Suppressor macrophage (primary cell): ENCODE measurements around the gene BRF1.
A peak's percentile ranks its signal among the peaks of the same experiment; 100 is the strongest.
"Not testable (repeated sequence)": the region's sequence is repeated elsewhere in the genome, so short reads cannot be mapped to it uniquely, and the experiment has no call there.

ENCODE experiments used
- DNase-seq, 4 experiments: peaks; one replicate each; pipeline ENCODE4 v3.0.0-alpha.2; 2020 to 2022
- total RNA-seq, 17 experiments: gene quantifications; one replicate each; lab custom pipeline; 2026; ENCODE audit warnings: mixed read lengths in 6 of 17, inconsistent platforms in 3 of 17; lab: John Stamatoyannopoulos, UW

BRF1 gene, protein sequence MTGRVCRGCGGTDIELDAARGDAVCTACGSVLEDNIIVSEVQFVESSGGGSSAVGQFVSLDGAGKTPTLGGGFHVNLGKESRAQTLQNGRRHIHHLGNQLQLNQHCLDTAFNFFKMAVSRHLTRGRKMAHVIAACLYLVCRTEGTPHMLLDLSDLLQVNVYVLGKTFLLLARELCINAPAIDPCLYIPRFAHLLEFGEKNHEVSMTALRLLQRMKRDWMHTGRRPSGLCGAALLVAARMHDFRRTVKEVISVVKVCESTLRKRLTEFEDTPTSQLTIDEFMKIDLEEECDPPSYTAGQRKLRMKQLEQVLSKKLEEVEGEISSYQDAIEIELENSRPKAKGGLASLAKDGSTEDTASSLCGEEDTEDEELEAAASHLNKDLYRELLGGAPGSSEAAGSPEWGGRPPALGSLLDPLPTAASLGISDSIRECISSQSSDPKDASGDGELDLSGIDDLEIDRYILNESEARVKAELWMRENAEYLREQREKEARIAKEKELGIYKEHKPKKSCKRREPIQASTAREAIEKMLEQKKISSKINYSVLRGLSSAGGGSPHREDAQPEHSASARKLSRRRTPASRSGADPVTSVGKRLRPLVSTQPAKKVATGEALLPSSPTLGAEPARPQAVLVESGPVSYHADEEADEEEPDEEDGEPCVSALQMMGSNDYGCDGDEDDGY
- 7.4 to 41.0 (median 19.4) reads per million in 17 experiments for total RNA-seq

DNA sequence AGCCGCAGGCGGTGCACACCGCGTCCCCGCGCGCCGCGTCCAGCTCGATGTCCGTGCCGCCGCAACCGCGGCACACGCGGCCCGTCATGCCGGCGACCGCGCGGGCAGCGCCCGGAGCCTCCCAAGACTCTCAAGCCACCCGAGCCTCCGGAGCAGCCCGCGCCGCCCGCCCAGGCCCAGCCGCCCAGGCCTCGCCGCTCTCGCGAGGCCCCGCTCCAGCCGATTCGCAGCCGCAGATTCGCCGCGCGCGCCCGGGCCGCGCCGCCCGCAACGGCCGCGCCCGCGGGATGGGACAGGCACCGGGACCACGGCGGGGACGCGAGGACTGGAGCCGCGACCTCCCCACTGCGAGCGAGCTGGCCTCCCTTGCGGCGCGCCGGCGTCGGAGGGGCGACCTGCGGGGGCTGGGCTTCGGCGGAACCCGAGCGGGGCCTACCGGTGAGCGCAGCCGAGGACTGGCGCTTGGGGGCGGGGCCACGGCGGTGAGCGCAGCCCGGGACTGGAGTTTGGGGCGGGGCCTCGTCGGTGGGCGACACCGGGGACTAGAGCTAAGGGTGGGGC lies at the start of gene BRF1:
BRF1 (minus strand) TSS at position 460 of the 561 bp plus-strand sequence; CDS start at position 88, 372 bp downstream.
- DNase-seq: peak; percentile 94 to 97 (median 96)

DNA sequence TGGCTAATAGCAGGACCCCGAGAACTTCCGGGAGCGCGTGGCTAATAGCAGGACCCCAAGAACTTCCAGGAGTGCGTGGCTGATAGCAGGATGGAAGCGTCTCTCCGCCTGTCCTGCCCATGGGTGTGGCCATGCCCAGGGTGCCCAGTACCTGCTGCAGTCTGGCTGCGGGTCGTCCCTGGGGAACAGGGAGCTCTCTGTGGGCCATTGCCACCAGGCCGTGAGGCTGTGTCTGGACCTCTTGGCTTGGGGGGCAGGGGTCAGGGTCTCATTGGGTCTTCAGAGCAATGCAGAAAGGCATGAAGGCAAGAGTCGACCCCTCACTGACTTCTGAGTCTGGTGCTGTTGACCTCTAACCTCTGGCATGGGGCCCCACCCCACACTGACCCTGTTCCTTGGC lies 49.2 kb upstream of the BRF1 start:
- DNase-seq: no peak

DNA sequence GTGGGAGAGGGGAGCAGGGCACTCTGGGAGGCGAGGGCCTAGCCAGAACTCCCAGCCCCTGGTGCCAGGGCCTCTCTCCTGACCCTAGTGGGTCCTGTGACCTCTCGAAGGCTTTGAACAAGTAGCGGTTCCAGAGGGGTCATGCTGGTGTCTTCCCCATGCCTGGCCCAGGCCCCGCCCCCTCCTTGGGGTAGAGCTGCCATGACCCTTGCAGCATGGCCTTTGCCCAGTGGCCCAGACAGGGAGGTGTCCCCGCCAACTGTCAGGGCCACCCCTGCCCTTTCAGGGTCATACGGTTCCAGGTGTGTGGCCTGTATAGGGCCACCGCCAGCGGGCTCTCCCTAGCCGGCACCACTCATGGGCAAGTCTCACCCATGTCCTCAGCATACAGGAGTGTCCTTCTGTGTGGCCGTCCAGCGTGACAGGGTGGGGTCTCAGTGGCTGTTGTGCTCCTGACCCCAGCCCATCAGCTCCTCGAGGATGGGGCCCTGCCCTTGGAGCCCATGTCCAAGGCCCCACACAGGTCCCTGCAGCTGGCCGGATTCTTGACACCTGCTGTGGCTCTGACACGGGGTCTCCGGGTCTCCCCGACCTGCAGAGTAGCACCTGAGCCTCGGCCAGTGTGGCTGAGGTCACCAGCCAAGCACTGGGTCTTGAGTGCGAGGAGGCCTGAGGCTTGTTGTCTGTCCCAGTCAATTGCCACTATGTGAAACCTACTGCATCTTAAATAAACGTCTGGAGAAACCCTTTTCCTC lies 48.3 kb upstream of the BRF1 start:
- DNase-seq: no peak

DNA sequence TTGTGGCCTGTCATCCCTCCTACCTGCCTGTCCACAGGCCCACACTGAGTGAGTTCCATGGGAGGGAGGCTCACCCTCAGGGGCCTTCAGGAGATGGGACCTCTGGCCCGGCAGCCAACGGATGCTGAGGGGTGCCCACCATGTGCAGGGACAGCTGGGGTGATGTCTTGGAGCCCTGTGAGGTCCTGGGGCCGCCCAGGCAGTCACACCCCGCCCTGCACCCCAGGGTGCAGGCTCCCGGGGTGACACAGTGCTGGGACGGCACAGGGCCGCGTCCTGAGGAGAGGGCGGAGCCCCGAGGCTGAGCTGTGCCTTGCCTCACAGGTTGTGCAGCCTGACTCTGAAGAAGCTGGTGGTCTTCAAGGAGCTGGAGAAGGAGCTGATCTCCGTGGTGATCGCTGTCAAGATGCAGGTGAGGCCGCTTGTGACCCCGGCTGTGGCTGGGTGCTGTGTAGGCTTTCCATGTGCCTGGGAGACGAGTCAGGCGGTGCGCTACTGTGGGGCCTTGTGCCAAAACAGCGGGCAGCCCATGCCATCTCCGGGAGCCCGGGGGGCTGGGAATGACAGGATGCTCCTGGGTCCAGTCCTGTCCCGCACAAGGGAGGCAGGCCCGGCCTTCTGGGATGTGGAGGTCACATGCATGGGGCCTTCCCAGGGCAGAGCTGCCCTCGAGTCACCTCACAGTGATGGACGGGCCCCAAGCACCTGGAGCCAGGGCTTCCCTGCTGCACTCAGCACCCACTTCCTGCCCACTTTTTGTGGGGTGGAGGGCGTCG lies 47.6 kb upstream of the BRF1 start:
- no peak for DNase-seq

DNA sequence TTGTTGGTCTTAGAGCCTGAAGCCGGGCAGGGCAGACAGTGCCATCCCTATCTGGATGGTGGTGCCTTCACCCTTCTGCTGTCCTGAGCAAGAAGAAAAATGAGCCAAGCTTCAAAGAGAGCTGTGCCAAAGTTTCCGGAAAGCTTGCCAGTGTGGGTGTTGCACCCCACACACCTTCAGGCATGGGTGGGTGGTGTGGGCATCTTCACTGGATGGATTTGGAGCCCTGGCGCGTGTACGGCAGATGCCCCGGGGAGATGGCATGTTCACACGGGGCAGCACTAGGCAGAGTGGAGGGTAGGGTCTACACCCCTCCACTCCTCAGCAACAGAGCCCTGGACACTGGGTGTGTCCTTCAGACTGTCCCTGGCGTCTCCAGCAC lies 46.8 kb upstream of the BRF1 start:
- no peak for DNase-seq

DNA sequence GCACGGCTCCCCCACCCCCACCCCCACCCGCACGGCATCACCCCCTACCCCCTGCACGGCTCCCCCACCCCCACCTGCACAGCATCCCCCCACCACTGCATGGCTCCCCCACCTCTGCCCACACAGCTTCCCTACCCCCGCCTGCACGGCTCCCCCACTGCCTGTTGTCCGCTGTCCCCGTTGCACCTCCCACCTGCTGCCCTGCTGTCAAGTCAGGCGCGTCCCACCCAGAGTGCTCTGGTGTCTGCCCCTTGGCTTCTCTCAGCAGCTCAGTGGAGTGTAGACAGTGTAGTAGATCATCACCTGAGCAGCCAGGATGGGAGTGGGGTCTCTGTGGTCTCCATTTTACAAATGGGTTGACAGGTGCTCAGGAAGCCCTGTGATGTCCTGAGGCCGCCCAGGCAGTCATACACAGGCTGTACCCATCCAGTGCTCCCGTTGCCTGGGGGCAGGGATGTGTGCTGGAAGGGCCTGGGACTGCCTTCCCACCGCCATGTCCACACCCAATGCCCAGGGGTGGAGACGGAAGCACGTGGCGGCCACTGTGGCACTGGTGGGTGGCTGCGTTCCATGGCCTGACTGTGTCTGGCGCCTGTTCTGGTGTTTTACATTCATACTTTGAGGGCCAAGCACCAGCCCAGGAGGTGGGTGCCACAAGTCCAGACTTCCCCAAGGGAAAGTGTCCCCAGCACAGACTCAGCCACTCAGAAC lies 46.2 kb upstream of the BRF1 start:
- no peak for DNase-seq

DNA sequence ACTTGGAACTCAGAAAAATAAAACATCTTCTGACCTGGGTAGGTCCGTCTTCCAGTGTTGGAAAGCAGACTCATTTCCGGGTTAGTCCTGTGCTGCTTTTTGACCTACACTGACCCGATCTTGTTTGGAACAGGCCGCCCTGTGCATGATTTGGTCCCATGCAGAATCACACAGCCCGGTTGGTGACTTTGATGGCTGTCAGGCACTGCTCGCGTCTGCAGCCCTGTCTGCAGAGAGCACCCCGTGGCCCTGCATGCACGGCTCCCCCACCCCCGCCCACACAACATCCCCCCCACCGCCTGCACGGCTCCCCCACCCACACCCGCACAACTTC lies 45.4 kb upstream of the BRF1 start:
- DNase-seq: no peak

DNA sequence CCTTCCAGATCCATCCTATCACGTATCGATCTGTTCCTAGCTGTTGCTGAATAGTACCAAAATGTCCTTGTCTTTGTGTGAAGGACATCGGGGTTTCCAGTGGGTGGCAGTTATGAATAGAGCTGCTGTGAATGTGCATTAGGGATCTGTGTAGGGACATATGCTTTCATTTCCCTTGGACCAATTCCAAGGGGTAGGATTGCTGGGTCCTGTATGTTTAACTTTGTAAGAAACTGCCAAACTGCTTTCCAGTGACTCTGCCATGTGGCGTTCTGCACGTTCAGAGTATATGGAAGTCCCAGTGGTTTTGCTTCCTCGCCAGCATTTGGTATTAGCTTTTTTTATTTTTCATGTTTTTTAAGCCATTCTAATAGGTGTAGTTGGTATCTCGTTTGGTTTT lies 42.4 kb upstream of the BRF1 start:
- peak in 3 of 4 experiments; percentile 35 to 57 (median 42) for DNase-seq

DNA sequence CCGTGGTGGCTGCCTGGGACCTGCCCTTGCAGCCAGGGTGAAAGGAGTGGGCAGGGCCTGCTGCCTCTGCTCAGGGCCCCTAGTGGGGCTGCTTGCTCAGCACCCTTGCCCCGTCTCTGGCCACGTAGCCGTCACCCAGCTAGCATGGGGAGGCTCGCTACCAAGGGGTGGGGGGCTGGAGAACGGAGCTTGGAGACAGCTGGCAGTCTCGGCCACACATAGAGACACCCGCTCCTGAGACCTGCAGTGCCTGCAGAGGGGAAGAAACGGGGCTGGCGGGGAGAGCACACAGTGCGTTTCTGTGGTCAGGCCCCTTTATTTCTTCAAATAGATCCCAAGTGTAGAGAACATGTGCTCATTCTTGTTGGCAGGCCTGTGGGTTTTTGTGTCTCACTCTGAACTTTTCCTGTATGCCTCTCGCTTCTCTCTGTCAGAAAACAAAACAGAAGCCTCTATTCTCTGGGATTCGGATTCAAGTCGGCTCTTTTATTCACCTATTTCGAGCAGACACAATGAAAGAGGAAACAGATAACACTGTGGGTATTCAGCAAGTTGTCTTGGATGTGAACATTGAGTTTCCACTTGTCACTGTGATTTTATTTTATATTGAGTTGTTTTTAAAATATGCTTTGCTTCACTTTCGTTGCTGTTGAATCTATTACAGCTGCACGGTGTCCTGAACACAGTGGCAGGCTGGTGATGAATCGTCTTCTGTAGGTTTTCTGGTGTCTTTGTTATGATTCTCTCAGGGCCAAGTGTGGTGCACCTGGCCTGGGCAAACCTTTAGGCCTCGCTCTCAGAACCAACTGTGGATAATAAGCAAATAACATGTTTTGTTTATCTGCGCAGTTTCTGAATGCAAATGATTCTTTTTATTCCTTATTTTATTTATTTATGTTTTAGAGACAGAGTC lies 40.3 kb upstream of the BRF1 start:
- DNase-seq: no peak

DNA sequence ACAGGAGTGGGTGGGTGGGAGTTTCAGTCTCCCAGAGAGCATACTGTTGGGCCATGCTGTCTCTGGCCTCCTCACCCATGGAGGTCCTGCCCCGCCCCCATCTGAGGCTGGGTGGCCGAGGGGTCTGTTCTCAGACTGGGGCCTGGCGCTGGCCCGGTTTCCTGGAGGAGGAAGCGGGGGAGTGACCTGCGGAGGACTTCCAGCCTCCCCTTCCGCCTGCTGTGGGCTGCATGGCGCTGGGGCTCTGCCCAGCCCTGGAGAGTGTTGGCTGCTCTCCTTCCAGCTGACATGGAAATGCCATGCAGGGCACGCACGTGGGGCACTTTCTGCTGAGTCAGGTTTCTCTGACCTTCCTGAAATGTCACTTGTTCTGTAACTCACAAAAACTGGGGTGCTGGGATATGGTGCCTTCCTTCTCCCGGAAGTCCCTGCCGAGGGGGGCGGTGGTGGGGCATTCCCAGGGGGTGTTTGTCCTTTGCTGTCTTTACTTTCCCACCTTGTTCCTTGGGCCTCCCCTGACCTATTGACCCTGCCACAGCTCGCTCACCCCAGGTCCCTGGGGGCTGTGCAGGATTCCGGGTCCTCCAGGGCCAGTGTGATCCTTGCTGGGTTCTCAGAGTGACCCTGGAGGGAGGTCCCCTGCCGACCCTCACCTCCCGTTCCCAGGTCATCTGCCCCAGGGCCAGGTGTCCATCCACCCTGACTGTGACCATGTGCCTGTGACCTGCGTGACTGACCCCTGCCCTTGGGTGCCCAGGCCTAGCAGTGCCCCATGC lies 37.4 kb upstream of the BRF1 start:
- peak; percentile 47 to 79 (median 70) for DNase-seq

DNA sequence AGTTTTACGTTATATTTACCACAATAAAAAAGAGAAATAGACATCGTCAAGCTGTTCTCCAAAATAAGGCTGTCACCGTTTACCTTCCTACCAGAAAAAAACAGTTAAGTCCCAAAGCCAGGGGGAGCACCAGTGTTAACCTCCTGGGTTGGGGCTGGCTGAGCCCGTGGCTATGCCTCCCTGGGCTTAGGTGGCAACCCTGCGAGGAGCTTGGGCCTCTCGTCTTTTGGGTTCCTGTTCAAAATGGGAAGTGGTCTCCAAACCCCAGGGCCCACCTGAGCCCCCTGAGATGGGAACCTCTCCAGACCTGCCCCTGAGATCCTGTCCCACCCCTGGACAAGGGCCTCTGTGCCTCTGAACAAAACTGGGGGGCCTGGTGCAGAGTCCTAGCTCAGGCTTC lies 36.6 kb upstream of the BRF1 start:
- DNase-seq: no peak

DNA sequence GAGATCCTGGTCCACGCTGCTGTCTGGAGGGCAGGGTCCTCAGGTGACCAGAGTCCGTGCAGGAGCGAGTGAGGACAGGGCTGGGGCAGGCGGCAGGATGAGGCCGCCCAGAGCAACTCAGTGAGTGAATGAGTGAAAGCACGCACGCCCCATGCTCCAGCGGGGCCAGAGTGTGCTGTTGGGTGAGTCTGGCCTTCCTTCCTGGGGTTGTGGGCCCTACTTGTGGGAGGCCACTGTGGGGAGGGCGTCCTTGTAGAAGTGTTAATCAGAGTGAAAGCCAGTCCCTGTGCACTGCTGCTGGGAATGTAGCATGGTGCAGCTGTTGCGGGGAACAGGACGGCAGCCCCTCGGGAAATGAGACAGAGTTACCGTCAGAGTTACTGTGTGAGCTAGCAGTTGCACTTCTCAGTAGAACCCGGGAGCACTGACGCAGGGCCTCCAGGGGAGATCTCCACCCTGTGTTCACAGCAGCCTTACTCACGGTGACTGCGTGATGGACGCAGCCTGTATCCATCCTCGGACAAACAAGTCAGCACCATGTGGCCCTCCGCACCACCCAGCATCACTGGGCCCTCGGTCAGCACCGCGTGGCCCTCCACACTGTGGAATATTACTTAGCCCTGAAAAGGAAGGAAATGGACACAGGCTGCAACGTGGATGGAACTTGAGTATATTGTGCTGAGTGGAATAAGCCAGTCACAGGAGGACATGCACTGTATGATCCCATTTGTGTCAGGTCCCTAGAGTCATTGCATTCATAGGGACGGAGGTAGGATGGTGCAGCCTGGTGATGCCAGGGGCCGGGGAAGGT lies 35.9 kb upstream of the BRF1 start:
- DNase-seq: no peak

DNA sequence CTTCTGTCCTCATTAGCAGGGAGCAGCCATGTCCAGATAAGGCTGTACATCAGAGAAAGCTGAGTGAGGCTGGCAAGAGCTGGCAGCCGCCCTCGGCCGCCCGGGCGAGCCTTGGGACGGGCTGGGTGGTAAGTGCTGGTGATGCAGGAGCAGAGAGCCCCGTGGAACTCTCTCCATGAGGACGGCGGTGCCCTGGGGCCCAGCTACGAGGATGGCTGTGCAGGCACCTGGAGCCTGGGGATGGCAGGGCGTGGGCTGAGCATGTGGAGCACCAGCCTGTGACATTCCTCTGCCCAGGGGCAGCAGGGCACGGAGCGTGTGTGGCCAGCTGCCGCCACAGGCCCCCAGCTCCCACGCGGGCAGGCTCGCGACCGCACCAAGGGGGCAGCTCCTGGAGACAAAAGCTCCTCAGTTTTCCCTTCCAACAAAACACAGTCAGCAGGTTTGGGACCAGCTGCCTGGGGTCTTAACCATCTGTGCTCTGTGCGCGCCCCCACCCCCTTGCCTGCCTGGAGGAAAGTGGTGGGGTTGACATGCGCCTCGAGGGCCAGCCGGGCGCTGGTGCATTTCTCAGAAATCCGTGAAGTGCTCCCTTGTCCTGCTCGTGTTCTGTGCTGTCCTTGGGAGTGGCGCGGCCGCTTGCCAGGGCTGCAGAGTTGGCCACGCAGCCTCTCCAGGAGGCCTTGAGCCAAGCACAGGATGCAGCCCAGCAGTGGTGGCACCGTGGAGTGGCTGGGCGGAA lies 35.1 kb upstream of the BRF1 start:
- no peak for DNase-seq

DNA sequence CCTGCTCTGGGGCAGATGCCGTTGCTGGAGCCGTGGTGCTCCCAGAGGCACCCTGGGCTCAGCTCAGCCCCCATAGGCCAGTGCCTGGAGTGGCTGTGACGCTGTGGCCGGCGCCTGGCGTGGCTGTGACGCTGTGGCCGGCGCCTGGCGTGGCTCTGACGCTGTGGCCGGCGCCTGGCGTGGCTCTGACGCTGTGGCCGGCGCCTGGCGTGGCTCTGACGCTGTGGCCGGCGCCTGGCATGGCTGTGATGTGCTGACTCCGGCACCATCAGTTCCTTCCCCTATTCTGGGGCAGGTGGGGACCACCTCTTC lies 34.4 kb upstream of the BRF1 start:
- not testable (repeated sequence) for DNase-seq

DNA sequence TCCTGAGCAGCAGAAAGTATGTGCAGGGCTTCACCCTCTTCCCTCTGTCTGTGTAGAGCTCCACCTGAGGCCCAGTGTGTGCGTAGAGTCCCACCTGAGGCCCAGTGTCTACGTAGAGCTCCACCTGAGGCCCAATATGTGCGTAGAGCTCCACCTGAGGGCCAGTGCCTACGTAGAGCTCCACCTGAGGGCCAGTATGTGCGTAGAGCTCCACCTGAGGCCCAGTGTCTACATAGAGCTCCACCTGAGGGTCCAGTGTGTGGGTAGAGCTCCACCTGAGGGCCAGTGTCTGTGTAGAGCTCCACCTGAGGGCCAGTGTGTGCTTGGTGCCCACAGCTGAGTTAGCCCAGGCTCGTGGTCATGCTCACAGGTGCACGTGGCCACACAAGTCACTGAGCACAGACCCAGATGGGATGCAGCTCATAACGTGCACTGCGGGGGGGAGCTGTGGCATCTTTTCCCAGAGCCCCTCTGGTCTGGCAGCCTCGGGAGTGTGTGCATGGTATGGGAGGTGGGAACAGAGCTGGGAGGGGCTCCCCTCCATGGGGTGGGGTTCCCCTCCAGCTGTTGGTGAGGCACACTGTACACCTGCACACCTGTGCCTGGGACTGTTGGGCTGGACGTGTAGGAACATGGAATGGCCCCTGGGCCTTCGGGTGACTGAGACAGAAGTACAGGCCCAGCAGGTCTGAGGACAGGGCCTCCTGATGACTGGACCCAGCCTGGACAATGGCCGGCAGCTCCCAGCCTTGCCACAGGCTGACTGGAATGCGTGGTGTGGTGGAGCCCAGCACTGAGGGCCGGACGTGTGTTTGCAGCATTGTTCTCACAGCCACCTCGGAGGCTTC lies 33.8 kb upstream of the BRF1 start:
- no peak for DNase-seq

DNA sequence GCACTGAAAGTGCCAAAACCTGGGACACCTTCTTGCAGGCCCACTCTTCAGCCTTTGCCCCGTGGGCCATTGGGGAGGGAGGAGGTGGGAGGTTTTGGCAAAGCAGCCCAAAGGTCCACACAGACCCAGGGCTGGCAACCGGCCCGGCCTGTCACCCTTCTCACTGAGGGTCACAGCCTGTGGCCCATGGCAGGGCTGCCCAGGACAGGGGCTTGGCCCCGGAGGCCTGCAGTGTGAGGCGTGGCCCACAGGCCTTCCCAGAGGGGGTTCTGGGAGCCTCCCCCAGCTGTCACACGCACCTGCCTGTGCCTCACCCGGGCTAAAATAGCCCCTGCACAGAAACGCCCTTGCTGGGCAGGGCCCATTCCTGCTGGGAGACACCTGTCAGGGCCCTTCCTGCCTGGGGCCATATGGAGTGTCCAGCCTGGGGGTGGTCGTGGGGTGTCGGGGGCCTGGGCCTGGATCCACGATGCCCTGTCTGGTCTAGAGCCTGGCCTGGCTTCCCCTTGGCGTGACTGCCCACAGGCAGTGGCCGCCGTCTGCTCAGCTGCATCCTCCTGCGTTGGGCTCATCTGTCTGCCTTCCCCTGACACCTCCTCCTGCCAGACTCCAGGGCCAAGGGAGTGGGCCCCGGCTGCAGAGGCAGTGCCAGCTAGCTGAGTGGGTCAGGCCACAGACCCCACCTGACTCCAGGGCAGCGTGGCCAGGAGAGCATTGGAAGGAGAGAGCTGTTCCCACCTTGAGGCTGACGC lies 33.0 kb upstream of the BRF1 start:
- DNase-seq: no peak
